Neural cell (in vitro differentiated cells): ENCODE results near the gene RNF125. TPM values are rescaled to one million over a fixed set of nuclear protein-coding genes. Genes with fewer than 3 reads are reported as not detected.

ENCODE experiments used
- H2AFZ ChIP-seq: fragments of 200-600, 300-800 bp; sonication (generic), shearing (Covaris generic); 2 replicates; pipeline ENCODE4 v1.6.0; 2014; ENCODE audit warnings: low read depth, mild to moderate bottlenecking, antibody characterized with exemption, low read length, moderate library complexity
- H3F3A ChIP-seq: fragments of 200-600 bp; shearing (Covaris generic); 2 replicates; pipeline ENCODE4 v1.6.1; 2016; ENCODE audit warnings: mild to moderate bottlenecking, moderate library complexity, mixed read lengths, antibody characterized with exemption, low read length; ENCODE audit not compliant: insufficient read depth, poor library complexity, severe bottlenecking
- H3K27ac ChIP-seq: fragments of 200-600, 300-800 bp; sonication (generic), shearing (Covaris generic); 2 replicates; pipeline ENCODE4 v1.5.1; 2014; ENCODE audit warnings: mild to moderate bottlenecking, low read length, moderate library complexity
- H3K27me3 ChIP-seq: fragments of 300-800, 200-600 bp; sonication (generic), shearing (Covaris generic); 2 replicates; pipeline ENCODE4 v1.6.0; 2014; ENCODE audit warnings: mild to moderate bottlenecking, low read depth, low read length, moderate library complexity; ENCODE audit not compliant: insufficient read depth
- H3K36me3 ChIP-seq: fragments of 300-800, 200-600 bp; sonication (generic), shearing (Covaris generic); 2 replicates; pipeline ENCODE4 v1.5.1; 2014; ENCODE audit warnings: mild to moderate bottlenecking, antibody characterized with exemption, low read length, moderate library complexity; ENCODE audit not compliant: insufficient read depth
- H3K4me2 ChIP-seq: fragments of 300-800, 200-600 bp; sonication (generic), shearing (Covaris generic); 2 replicates; pipeline ENCODE4 v1.6.0; 2014; ENCODE audit warnings: mild to moderate bottlenecking, low read length
- H3K4me3 ChIP-seq: fragments of 300-800, 200-600 bp; sonication (generic), shearing (Covaris generic); 2 replicates; pipeline ENCODE4 v1.5.1; 2014; ENCODE audit warnings: mild to moderate bottlenecking, low read length, moderate library complexity
- H3K79me2 ChIP-seq: fragments of 200-600 bp; shearing (Covaris generic); replicated peaks from 2 replicates; pipeline ENCODE4 v1.6.0; 2014; ENCODE audit warnings: mild to moderate bottlenecking, low read length, moderate library complexity; ENCODE audit not compliant: insufficient read depth
- H3K9ac ChIP-seq: fragments of 300-800, 200-600 bp; sonication (generic), shearing (Covaris generic); 2 replicates; pipeline ENCODE4 v1.6.1; 2016; ENCODE audit warnings: mild to moderate bottlenecking, low read length, mixed read lengths
- H3K9me2 ChIP-seq: fragments of 200-600 bp; shearing (Covaris generic); 2 replicates; pipeline ENCODE4 v1.6.1; 2016; ENCODE audit warnings: mild to moderate bottlenecking, low read length, mixed read lengths; ENCODE audit not compliant: insufficient read depth
- H3K9me3 ChIP-seq: fragments of 200-600, 300-800 bp; sonication (generic), shearing (Covaris generic); 2 replicates; pipeline ENCODE4 v1.6.1; 2016; ENCODE audit warnings: mild to moderate bottlenecking, mixed run types, low read length, moderate library complexity, mixed read lengths
- H4K20me1 ChIP-seq: fragments of 200-600 bp; shearing (Covaris generic); 2 replicates; pipeline ENCODE4 v1.6.1; 2016; ENCODE audit warnings: mild to moderate bottlenecking, mixed run types; ENCODE audit not compliant: insufficient read depth
- EP300 ChIP-seq: fragments of 450-650 bp; conservative IDR thresholded peaks from 2 replicates; pipeline ENCODE4 v1.6.1; 2014; ENCODE audit warnings: antibody characterized with exemption, mild to moderate bottlenecking, moderate library complexity; ENCODE audit not compliant: poor library complexity, severe bottlenecking
- EZH2 ChIP-seq: fragments of 200-600, 300-800 bp; shearing (Covaris generic), sonication (generic); IDR thresholded peaks from 2 replicates; pipeline ENCODE4 v1.6.1; 2014; ENCODE audit warnings: antibody characterized with exemption, low read length, borderline replicate concordance, mild to moderate bottlenecking; ENCODE audit not compliant: insufficient read depth, poor library complexity, severe bottlenecking
- MXI1 ChIP-seq: fragments of 450-650 bp; conservative IDR thresholded peaks from 2 replicates; pipeline ENCODE4 v1.6.1; 2014; ENCODE audit warnings: antibody characterized with exemption, mild to moderate bottlenecking; ENCODE audit not compliant: poor library complexity, severe bottlenecking
- POLR2AphosphoS5 ChIP-seq: IDR thresholded peaks from 2 replicates; pipeline ENCODE4 v1.6.1; 2012
- RAD21 ChIP-seq: fragments of 450-650 bp; conservative IDR thresholded peaks from 2 replicates; pipeline ENCODE4 v1.6.1; 2014; ENCODE audit warnings: antibody characterized with exemption, mild to moderate bottlenecking, moderate library complexity
- SMC3 ChIP-seq: fragments of 450-650 bp; conservative IDR thresholded peaks from 2 replicates; pipeline ENCODE4 v1.6.1; 2014; ENCODE audit warnings: antibody characterized with exemption, mild to moderate bottlenecking, moderate library complexity; ENCODE audit not compliant: poor library complexity
- TAF1 ChIP-seq: IDR thresholded peaks from 2 replicates; pipeline ENCODE4 v1.6.1; 2012; ENCODE audit warnings: low read depth
- polyA plus RNA-seq: library from polyadenylated mRNA; depleted of rRNA; stranded (reverse); fragments of >200 nt; gene quantifications from 2 replicates; pipeline ENCODE4 v1.2.3, GENCODE V29; 2014
- TF ChIP-seq, protein P1 (sequence below): fragments of 450-650 bp; IDR thresholded peaks from 2 replicates; pipeline ENCODE4 v1.5.1; 2014; ENCODE audit warnings: antibody characterized with exemption, mild to moderate bottlenecking, moderate library complexity; ENCODE audit not compliant: poor library complexity, severe bottlenecking
- TF ChIP-seq, protein P2 (sequence below): IDR thresholded peaks from 2 replicates; pipeline ENCODE4 v1.6.1; 2012; ENCODE audit warnings: borderline replicate concordance

The RNF125 gene
- polyA plus RNA-seq, 1 donor from 2014 or later: 0.04 TPM

DNA sequence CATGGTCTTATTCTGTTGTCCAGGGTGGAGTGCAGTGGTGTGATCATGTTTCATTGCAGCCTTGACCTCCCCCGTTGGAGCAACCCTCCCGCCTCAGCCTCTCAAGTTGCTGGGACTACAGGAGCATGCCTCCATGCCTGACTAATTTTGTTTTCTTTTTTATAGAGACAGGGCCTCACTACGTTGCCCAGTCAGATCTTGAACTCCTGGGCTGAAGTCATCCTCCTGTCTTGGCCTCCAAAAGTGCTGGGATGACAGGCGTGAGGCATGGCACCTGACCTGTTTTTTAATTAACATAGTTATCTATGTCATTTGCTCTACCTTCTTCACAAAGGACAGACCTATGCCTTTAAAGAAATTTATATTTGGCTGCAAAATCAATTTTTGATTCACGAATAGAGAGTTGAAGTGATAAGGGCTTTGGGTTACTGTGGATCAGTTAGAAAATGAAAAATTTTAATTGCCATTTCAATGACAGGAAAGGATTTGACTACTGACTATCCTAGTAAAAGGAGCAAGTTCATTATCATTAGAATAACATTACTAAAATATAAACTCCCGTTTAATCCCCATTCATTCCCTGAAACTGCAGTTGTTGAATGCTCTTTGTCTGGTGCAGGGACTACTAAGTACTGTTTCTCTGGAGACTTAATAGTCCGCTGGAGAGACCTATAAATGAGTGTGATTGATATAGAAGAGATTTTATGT is 76.7 kb downstream of the RNF125 start:
- Histone ChIP-seq H3K4me2 (no peak overlapping the region), H3F3A (peaks cover 5% of the 10 kb centered on the region), H3K27ac (no peak overlapping the region), H3K4me3 (no peak overlapping the region), H3K36me3 (no peaks in the 10 kb centered on the region), H3K9ac (no peak overlapping the region), H3K9me3 (no peaks in the 10 kb centered on the region), H3K9me2 (no peaks in the 10 kb centered on the region), H3K79me2 (peaks cover 67% of the 10 kb centered on the region), H4K20me1 (no peaks in the 10 kb centered on the region), H3K27me3 (no peaks in the 10 kb centered on the region), H2AFZ (no peak overlapping the region)
- TF ChIP-seq POLR2AphosphoS5: no peak
- no peak for TF ChIP-seq SMC3
- TF ChIP-seq, protein P1, sequence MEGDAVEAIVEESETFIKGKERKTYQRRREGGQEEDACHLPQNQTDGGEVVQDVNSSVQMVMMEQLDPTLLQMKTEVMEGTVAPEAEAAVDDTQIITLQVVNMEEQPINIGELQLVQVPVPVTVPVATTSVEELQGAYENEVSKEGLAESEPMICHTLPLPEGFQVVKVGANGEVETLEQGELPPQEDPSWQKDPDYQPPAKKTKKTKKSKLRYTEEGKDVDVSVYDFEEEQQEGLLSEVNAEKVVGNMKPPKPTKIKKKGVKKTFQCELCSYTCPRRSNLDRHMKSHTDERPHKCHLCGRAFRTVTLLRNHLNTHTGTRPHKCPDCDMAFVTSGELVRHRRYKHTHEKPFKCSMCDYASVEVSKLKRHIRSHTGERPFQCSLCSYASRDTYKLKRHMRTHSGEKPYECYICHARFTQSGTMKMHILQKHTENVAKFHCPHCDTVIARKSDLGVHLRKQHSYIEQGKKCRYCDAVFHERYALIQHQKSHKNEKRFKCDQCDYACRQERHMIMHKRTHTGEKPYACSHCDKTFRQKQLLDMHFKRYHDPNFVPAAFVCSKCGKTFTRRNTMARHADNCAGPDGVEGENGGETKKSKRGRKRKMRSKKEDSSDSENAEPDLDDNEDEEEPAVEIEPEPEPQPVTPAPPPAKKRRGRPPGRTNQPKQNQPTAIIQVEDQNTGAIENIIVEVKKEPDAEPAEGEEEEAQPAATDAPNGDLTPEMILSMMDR: no peak
- TF ChIP-seq MXI1: no peak
- no peak for TF ChIP-seq TAF1
- TF ChIP-seq EP300: no peak
- TF ChIP-seq, protein P2, sequence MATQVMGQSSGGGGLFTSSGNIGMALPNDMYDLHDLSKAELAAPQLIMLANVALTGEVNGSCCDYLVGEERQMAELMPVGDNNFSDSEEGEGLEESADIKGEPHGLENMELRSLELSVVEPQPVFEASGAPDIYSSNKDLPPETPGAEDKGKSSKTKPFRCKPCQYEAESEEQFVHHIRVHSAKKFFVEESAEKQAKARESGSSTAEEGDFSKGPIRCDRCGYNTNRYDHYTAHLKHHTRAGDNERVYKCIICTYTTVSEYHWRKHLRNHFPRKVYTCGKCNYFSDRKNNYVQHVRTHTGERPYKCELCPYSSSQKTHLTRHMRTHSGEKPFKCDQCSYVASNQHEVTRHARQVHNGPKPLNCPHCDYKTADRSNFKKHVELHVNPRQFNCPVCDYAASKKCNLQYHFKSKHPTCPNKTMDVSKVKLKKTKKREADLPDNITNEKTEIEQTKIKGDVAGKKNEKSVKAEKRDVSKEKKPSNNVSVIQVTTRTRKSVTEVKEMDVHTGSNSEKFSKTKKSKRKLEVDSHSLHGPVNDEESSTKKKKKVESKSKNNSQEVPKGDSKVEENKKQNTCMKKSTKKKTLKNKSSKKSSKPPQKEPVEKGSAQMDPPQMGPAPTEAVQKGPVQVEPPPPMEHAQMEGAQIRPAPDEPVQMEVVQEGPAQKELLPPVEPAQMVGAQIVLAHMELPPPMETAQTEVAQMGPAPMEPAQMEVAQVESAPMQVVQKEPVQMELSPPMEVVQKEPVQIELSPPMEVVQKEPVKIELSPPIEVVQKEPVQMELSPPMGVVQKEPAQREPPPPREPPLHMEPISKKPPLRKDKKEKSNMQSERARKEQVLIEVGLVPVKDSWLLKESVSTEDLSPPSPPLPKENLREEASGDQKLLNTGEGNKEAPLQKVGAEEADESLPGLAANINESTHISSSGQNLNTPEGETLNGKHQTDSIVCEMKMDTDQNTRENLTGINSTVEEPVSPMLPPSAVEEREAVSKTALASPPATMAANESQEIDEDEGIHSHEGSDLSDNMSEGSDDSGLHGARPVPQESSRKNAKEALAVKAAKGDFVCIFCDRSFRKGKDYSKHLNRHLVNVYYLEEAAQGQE: no peak
- no peak for TF ChIP-seq RAD21
- TF ChIP-seq EZH2: no peak

DNA sequence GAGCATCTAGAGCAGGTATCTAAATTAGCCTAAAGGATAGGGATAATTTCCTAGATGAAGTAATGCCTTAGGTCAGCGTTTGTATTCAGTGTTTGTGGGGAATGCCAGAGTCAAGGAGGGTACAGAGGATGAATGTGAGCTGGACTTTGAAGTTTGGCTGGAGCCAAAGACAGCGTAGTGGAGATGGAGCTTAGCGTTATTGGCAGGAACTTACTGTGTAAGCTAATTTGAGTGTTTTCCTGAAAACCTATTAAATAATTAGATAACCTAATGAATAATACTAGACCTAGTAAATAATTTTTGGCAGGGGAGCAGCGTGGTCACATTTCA is 77.2 kb downstream of the RNF125 start:
- Histone ChIP-seq H3K9me2 (no peaks in the 10 kb centered on the region), H3K4me3 (no peak overlapping the region)

More for the DNA sequence above, 77.2 kb downstream of the RNF125 start:
- Histone ChIP-seq H2AFZ (no peak overlapping the region), H3K79me2 (peaks cover 70% of the 10 kb centered on the region), H3K27ac (no peak overlapping the region), H4K20me1 (no peaks in the 10 kb centered on the region), H3K36me3 (no peaks in the 10 kb centered on the region), H3K9me3 (no peaks in the 10 kb centered on the region), H3F3A (peaks cover 5% of the 10 kb centered on the region), H3K27me3 (no peaks in the 10 kb centered on the region), H3K4me2 (no peak overlapping the region), H3K9ac (no peak overlapping the region)
- TF ChIP-seq EZH2: no peak
